Psoas muscle (tissue), 8 donors: Measurements from ENCODE around the gene SMYD3. TPM values are rescaled to one million over a fixed set of nuclear protein-coding genes. Genes with fewer than 3 reads are reported as not detected.

Experiments
- ATAC-seq, 4 donors: fragments of 200-7000 bp; cut with Tn5 transposase; one replicate each; pipeline ENCODE4 v1.9.1; 2020; ENCODE audit warnings: moderate library complexity in 3 of 4, mild to moderate bottlenecking in 2 of 4
- DNase-seq, 2 donors: peaks; one replicate each; pipeline ENCODE4 v3.0.0-alpha.2; 2020
- H3K27ac ChIP-seq: fragments of 200-600 bp; one replicate; pipeline ENCODE4 v1.8.0; 2022
- H3K27me3 ChIP-seq, 3 donors: fragments of 200-600 bp in 1 of 3; one replicate each; pipeline versions ENCODE4 v1.6.1 to v1.8.0; 2013 to 2022; ENCODE audit warnings: low read length in 2 of 3, mild to moderate bottlenecking in 2 of 3, moderate library complexity in 1 of 3; ENCODE audit not compliant: insufficient read depth in 3 of 3
- H3K36me3 ChIP-seq, 2 donors: fragments of 200-600 bp in 1 of 2; one replicate each; pipeline versions ENCODE4 v1.6.1 to v1.8.0; 2013 to 2022; ENCODE audit warnings: low read depth in 1 of 2, mild to moderate bottlenecking in 1 of 2, moderate library complexity in 1 of 2; ENCODE audit not compliant: insufficient read depth in 1 of 2
- H3K4me1 ChIP-seq: fragments of 200-600 bp; one replicate; pipeline ENCODE4 v1.8.0; 2022
- H3K4me3 ChIP-seq: fragments of 200-600 bp; one replicate; pipeline ENCODE4 v1.8.0; 2022; ENCODE audit warnings: mild to moderate bottlenecking
- H3K9me3 ChIP-seq: fragments of 200-600 bp; one replicate; pipeline ENCODE4 v1.8.0; 2022
- WGBS, 3 donors: extraction: QIAGEN DNeasy Blood & Tissue Kit; methylation state at CpG; one replicate each; pipeline versions ENCODE4 v1.1.6 to v1.1.7; 2013; 5-methylcytosine and 5-hydroxymethylcytosine counted together
- intact Hi-C, 2 donors: fragments of 100-400 bp; cut with DNase I; formaldehyde crosslinking; loops; one replicate each; pipeline versions ENCODE4 v1.11.0 to v1.14.2; 2022
- polyA plus RNA-seq, 3 donors: library from polyadenylated mRNA; stranded (reverse); fragments of 200-250 nt; gene quantifications; one replicate each; pipeline ENCODE4 v1.2.3, GENCODE V29; 2013
- total RNA-seq, 4 donors: library from RNA; stranded (reverse); fragmentation: NEBNext Ultra II Directional in 2 of 4; extraction: Animal tissue kit (Norgen Biotek cat#: 25700) in 2 of 4; gene quantifications; one replicate each; pipeline versions ENCODE4 v1.2.1 to v1.2.4, GENCODE V29; 2021 to 2023
- TF ChIP-seq, protein P1 (sequence below): fragments of 200-600 bp; IDR thresholded peaks from one replicate; pipeline ENCODE4 v1.8.0; 2022; ENCODE audit warnings: antibody characterized with exemption
- donor health status: healthy with polysubstance abuse.
- donor health status: DM: no; HTN: no; CAD: no; lungs with moderate emphysema.
- donor health status: Bipolar disorder and iron deficiency.
- donor health status: healthy.
- donor health status: DM: yes; HTN: yes; CAD: no.
- donor health status: DM: no; HTN: no; CAD: no.
- donor health status: DM: no; HTN: no; CAD: no.
- donor health status: DM: yes; HTN: yes; CAD: no.

SMYD3 gene
- total and polyA plus RNA-seq, 7 donors: 2.9 to 6.4 (median 4.9) TPM

DNA sequence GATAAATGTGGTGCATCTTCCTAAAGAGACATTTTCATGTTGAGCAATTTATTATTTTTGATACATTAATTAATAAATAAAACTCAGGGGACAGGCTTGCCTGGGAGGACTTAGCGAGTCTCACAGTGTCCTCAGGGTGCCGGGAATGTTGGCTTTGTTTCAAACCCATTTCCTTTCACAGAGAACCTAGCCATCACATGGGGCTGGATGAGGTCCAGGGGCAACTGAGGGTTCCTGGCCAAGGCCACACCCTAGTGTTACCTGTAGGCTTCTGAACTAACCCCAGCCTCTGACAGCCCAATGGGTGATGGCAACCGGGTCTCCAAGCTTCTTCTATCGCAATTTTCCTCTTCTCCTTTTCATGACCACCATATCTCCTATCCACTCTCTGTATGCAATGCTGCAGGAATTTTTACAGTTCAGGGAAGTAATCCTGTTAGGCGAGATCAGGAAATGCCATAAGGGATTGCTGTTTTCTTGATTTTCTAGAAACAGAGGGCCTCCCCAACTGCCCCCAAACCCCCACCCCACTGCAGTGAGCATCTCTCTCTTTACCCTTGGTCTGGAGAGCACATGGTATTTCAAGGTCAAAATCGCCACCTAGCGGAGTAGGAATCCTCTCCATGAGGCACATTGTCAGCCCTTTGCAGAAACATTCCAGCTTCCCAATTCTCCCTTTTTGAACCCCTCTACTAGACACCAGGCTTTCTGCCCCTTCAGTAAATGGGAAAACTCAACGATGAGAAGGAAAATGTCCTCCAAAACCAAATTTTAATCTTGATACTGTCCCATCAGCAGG is 22.1 kb upstream of the SMYD3 start:
- Histone ChIP-seq H3K27ac (no peak overlapping the region), H3K4me3 (no peak overlapping the region), H3K36me3 (no peaks in the 10 kb centered on the region), H3K27me3 (no peaks in the 10 kb centered on the region), H3K4me1 (no peaks in the 10 kb centered on the region), H3K9me3 (no peaks in the 10 kb centered on the region)
- intact Hi-C loops: no loop called here
- TF ChIP-seq, protein P1, sequence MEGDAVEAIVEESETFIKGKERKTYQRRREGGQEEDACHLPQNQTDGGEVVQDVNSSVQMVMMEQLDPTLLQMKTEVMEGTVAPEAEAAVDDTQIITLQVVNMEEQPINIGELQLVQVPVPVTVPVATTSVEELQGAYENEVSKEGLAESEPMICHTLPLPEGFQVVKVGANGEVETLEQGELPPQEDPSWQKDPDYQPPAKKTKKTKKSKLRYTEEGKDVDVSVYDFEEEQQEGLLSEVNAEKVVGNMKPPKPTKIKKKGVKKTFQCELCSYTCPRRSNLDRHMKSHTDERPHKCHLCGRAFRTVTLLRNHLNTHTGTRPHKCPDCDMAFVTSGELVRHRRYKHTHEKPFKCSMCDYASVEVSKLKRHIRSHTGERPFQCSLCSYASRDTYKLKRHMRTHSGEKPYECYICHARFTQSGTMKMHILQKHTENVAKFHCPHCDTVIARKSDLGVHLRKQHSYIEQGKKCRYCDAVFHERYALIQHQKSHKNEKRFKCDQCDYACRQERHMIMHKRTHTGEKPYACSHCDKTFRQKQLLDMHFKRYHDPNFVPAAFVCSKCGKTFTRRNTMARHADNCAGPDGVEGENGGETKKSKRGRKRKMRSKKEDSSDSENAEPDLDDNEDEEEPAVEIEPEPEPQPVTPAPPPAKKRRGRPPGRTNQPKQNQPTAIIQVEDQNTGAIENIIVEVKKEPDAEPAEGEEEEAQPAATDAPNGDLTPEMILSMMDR: no peak
- ATAC-seq (no peak), DNase-seq (no peak)
- 69 to 78% (median 71%) methylated on average over 8 of the region's 8 CpGs for WGBS, 3 donors

DNA sequence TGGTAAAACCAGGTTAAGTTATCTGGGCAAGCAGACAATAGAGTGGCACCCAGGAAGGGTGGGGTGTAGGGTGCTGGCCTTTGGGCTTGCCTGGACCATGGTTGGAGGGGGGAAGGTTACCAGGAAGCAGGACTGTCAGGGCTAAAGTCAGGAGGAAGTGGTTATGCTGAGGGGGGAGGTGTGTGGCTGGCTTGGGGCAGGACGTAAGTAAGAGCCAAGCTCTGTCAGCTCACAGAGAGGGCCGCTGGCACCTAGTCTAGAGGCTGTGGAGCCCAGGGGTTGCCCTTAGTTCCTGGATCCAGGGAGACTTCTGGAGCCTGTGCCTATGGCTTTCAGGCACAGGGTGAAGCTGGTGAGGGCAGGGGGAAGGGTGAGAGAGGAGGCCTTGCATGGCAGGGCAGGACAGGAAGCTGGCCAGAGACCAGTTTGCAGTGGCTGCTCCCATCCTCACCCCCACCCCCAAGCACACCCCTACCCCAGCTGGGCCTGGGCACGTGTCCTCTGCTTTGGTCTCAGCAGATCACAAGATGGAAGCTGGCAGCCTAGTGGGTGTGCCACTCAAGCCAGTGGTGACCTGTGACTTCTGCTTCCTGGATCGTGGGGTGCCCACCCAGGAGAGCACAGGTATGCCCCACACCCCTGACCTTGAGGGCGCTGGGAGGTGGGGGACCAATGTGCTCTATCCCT is 20.5 kb upstream of the SMYD3 start:
- H3K27ac ChIP-seq: no peak overlapping the region
- 45 to 53% (median 47%) methylated on average over 5 of the region's 5 CpGs for WGBS, 3 donors
- H3K36me3 ChIP-seq: no peaks in the 10 kb centered on the region
- no peak for ATAC-seq
- no peaks in the 10 kb centered on the region for H3K27me3 ChIP-seq
- H3K9me3 ChIP-seq: no peaks in the 10 kb centered on the region
- no peaks in the 10 kb centered on the region for H3K4me1 ChIP-seq
- TF ChIP-seq, protein P1: no peak
- DNase-seq: no peak
- H3K4me3 ChIP-seq: no peak overlapping the region
- intact Hi-C loops: no loop called here

DNA sequence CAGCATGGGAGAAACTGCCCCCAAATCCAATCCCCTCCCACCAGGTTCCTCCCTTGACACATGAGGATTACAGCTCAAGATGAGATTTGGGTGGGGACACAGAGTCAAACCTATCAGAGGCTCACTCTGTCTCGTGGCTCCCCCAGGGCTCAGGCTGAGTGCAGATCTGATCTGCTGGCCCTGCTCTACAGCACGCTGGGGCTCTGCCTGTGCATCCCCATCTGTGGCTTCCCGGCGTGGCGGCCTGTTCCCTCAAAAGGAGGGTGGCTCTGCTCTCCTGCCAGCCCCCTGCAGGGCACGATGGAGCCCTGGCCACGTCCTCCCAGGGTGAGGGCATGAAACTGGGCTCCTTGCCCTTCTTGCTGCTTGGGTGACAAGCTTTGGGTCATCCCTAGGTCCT is 19.8 kb upstream of the SMYD3 start:
- H3K4me3 ChIP-seq: no peak overlapping the region
- H3K27ac ChIP-seq: no peak overlapping the region
- H3K9me3 ChIP-seq: no peaks in the 10 kb centered on the region
- ATAC-seq (no peak), DNase-seq (no peak)
- no peaks in the 10 kb centered on the region for H3K36me3 ChIP-seq
- WGBS, 3 donors: 69 to 73% (median 69%) methylated on average over 7 of the region's 7 CpGs
- TF ChIP-seq, protein P1: no peak
- intact Hi-C loops: no loop called here
- H3K4me1 ChIP-seq: no peaks in the 10 kb centered on the region
- no peaks in the 10 kb centered on the region for H3K27me3 ChIP-seq

DNA sequence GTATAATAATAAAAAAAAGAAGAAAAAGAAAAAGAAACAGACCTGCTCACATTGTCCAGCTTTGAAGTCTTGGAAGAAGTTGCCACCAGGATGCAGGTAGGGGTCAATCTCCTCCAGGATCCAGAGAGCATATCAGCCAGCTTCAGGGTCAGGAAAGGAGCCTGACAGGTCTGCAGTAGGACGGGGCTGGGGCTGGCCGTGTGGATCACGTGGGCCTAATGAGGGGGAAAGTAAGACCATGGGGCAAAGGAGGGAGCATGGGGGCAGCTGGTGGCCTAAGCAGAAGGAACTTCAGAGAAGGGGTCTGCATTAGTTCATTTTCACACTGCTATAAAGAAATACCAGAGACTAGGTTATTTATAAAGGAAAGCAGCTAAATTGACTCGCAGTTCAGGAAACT is 19.3 kb upstream of the SMYD3 start:
- ATAC-seq (no peak), DNase-seq (no peak)
- Histone ChIP-seq H3K36me3 (no peaks in the 10 kb centered on the region), H3K9me3 (no peaks in the 10 kb centered on the region), H3K27ac (no peak overlapping the region), H3K27me3 (no peaks in the 10 kb centered on the region), H3K4me3 (no peak overlapping the region), H3K4me1 (no peaks in the 10 kb centered on the region)
- TF ChIP-seq, protein P1: no peak
- intact Hi-C loops: no loop called here
- 79 to 85% (median 80%) methylated on average over 4 of the region's 4 CpGs for WGBS, 3 donors
